GM12801 (cell line): Measurements from ENCODE around the gene HOXD9.

Experiments used
- TF ChIP-seq, protein P1 (sequence below): IDR thresholded peaks from one replicate; pipeline ENCODE4 v1.5.1; 2011; ENCODE audit warnings: control low read depth; ENCODE audit not compliant: insufficient read length; ENCODE audit errors: extremely low read depth

Gene HOXD9

DNA sequence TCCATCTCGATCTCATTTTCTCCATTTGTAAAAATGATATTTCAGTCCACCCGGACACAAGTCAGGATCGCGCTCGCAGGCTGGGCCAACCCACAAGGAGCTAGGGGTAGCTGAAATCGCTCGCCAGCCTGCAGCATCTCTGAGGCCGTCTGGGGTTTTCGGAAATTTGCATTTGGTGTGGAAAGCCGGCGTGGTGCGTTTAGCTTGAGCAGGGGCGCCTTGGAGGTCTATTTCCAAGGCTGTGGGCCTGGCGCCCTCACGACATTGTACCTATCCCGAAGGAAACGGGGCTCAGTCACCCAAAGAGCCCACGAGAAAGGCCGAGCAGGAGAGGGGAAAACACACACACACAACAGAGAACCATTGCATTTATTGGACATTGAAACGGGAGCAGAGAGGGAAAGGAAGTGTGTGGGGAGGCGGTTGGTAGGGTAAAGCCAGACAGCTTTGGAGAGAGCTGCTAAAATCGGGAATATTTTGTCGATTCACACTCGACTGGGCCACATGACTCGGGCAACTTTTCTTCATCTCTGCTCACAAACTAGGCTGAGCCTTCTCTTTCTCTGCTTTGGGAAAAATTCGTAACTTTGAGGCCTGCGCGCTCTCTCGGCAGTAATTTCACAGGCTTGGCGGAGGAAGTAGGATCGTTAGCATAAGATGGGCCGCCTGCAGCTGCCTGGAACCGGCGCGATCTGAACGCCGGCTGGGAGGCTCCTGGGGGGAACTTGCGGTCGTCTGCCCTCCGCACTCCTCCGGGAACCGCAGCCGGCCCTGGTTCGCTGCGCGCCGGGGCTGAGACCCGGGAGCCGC lies 5.9 kb downstream of the HOXD9 start:
- TF ChIP-seq, protein P1, sequence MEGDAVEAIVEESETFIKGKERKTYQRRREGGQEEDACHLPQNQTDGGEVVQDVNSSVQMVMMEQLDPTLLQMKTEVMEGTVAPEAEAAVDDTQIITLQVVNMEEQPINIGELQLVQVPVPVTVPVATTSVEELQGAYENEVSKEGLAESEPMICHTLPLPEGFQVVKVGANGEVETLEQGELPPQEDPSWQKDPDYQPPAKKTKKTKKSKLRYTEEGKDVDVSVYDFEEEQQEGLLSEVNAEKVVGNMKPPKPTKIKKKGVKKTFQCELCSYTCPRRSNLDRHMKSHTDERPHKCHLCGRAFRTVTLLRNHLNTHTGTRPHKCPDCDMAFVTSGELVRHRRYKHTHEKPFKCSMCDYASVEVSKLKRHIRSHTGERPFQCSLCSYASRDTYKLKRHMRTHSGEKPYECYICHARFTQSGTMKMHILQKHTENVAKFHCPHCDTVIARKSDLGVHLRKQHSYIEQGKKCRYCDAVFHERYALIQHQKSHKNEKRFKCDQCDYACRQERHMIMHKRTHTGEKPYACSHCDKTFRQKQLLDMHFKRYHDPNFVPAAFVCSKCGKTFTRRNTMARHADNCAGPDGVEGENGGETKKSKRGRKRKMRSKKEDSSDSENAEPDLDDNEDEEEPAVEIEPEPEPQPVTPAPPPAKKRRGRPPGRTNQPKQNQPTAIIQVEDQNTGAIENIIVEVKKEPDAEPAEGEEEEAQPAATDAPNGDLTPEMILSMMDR, result no peak

GRCh38 chr2:176128982-176129796 lies 6.7 kb downstream of the HOXD9 start, which contains the start of gene HOXD8:
HOXD8 (plus strand) TSS chr2:176129705; CDS start chr2:176130367, 662 bp downstream.
- TF ChIP-seq, protein P1, result no peak

GRCh38 chr2:176129813-176130146 lies 7.3 kb downstream of the HOXD9 start:
- TF ChIP-seq, protein P1, result no peak

GRCh38 chr2:176130147-176130956 lies 7.8 kb downstream of the HOXD9 start:
- TF ChIP-seq, protein P1, result no peak

DNA sequence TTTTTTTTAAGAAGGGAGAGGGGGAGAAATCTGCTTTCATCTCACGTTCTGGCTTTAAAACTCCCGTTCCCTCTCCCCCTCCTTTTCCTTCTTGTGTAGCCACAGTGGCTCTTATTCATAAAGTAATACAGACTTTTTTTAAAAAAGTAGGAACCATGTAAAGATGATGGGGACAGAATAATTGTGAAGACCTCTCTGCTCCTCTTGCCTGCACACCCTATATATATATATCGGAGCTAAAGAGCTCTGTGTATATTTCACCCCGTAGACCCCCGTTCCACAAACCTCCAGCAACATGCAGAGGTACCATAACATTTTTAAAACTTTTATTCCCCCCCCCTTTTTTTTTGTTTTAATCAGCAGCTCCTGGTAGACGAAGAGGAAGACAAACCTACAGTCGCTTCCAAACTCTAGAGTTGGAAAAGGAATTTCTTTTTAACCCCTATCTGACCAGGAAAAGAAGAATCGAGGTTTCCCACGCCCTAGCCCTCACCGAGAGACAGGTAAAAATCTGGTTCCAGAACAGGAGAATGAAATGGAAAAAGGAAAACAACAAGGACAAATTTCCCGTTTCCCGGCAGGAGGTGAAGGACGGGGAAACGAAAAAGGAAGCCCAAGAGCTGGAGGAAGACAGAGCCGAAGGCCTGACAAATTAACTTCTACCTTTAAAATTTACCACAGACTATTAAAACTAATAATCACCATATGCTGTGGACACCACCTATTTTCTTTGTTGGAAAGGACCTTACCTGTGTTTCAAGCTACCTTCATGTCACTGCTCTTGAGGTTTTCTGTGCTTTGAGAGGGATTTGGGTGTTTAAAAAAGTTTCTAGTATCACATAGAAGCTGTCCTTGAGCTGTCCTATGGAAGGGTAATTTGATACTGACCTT lies 8.7 kb downstream of the HOXD9 start:
- TF ChIP-seq, protein P1, result no peak

GRCh38 chr2:176131848-176132158 lies 9.3 kb downstream of the HOXD9 start:
- TF ChIP-seq, protein P1, result no peak
